LNCaP clone FGC (cell line): ENCODE results near the gene ZCCHC10.
"Not testable (repeated sequence)": the region's sequence is repeated elsewhere in the genome, so short reads cannot be mapped to it uniquely, and the experiment has no call there.

Experiments
- DNase-seq: peaks from one replicate; pipeline ENCODE4 v3.0.0-alpha.2; 2011; ENCODE audit warnings: low read depth
- H3K4me3 ChIP-seq: 2 replicates; pipeline ENCODE4 v1.5.1; 2011; ENCODE audit warnings: mild to moderate bottlenecking, low read depth, low read length, control low read depth
- CTCF ChIP-seq: IDR thresholded peaks from 2 replicates; pipeline ENCODE4 v1.5.1; 2012; ENCODE audit warnings: mild to moderate bottlenecking; ENCODE audit not compliant: control insufficient read depth, insufficient read depth; ENCODE audit errors: extremely low read depth

The ZCCHC10 gene

DNA sequence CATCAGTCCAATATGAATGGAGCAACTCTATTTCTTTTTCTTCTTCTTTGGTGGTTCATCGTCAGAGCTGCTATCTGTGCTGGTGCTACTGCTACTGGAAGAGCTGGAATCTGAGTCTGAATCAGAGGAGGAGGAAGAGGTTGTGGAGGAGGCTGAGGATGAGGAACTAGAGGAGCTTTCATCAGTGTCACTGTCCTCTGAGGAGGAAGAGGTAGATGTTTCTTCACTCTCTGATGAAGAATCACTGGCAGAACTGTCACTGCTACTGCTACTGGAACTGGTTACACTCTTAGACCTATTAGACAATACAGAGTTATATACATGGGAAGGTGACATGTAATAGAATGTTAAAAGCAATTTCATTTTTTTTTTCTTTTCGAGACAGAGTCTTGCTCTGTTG is 27.8 kb downstream of the ZCCHC10 start:
- no peak for TF ChIP-seq CTCF
- H3K4me3 ChIP-seq = no peak overlapping the region
- DNase-seq = no peak

- H3K4me3 ChIP-seq = no peak overlapping the region
- no peak for TF ChIP-seq CTCF
- DNase-seq = no peak
These were observed 30.0 kb downstream of the ZCCHC10 start for GRCh38 chr5:132996307-132996706.

DNA sequence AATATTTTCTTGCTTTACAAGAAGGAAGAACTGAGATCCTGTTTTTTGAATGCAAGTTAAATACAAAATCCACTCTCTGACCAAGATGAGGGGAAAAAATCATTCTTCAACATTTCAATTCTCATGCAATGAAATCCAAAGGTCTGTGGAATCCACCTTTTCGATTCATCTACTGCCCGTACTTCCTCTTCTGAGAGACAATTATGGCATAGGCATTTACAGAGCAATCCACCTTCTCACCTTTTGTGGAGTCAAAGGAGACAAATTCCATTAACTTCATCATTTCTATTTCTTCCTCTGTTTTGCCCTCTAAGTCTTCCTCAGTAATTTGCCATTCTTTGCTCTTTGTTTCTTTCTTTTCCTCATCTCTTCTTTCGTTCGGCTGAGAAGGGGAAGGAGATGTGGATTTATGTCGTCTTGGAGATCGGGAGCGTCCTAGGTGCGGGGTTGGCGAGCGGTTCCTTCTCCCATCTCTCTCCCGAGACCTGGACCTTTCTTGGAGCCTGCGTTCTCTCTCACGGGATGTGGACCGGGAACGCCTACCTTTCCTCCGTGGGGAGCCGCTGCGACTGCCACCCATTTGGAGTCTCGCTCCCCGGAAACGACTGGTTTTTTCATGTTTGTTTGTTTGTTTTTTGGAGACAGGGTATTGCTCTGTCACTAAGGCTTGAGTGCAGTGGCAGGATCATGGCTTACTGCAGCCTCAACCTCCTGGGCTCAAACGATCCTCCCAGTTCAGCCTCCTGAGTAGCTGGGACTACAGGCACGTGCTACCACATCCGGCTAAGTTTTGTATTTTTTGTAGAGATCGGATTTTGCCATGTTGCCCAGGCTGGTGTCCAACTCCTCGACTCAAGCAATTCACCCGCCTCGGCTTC is 38.6 kb downstream of the ZCCHC10 start:
- no peak overlapping the region for H3K4me3 ChIP-seq
- no peak for TF ChIP-seq CTCF
- no peak for DNase-seq

- not testable (repeated sequence) for H3K4me3 ChIP-seq, DNase-seq
These were observed 43.4 kb downstream of the ZCCHC10 start for GRCh38 chr5:132982971-132983370.

DNA sequence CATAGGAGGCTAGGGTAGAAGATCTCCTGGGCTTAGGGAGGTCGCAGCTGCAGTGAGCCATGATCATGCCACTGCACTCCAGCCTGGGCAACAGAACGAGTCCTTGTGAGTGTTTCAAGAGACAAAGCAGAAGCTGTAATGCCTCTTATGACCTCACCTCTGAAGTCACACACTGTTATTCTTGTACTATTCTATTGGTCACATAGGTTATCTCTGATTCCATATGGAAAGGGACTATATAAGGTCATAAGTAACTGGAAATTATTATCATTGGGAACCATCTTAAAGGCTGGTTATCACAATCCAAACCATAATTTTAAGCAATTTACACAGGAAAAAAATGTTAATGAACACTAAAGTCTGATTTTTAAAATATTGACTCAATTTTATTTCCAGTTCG is 45.1 kb downstream of the ZCCHC10 start:
- H3K4me3 ChIP-seq = no peak overlapping the region
- no peak for DNase-seq
- no peak for TF ChIP-seq CTCF

- no peak for TF ChIP-seq CTCF
- DNase-seq = no peak
- H3K4me3 ChIP-seq = no peak overlapping the region
These were observed 46.4 kb downstream of the ZCCHC10 start for GRCh38 chr5:132979976-132980375.

DNA sequence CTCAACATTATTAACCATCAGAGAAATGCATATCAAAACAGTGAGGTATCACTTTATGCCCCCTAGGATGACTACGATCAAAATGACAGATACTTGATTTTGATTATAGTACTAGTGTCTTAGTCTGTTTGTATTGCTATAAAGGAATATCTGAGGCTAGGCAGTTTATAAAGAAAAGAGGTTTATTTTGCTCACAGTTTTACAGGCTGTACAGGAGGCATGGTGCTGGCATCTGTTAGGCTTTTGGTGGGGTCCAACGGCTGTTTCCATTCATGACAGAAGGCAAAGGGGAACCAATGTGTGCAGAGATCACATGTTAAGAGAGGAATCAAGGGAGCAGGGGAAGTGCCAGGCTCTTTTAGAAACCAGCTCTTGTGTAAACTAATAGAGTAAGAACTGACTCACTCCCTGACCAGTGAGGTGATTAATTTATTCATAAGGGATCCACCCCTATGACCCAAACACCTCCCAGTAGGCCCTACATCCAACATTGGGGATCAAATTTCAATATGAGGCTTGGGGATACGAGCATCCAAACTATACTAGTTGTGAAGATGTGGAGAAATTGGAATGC is 46.9 kb downstream of the ZCCHC10 start:
- TF ChIP-seq CTCF = no peak
- H3K4me3 ChIP-seq = no peak overlapping the region
- no peak for DNase-seq
